ENCODE measurements around the gene TWSG1.

TWSG1 gene

DNA sequence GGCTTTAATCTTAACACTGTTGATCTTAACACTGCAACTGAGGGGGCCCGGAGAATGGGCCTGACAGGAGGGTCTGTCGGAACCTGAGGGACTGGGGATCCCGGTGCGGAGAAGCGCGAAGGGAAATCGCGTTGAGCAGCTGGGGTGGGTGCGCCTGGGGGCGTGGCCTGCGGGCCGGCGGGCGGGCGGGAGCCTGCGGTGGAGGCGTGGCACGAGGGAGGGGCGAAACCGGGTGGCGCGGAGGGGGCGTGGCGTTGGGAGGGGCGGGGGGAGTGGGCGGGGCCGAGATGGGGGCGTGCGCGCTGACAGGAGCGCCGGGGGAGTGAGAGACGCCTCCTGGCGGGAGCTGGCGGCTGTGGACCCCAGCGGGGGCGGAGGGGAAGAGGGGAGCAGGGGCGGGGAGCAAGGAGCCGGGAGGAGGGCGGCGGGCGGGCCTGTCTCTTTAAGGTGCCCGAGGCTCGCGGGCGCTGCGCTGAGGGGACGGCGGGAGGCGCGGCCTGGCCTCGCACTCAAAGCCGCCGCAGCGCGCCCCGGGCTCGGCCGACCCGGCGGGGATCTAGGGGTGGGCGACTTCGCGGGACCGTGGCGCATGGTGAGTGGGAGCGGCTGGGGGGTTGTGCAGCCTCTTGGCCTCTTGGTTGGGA, at the start of gene TWSG1:
Gene TWSG1, plus strand, starts transcription at position 445 of the 644 bp plus-strand sequence. CDS start 2,457 bp downstream, outside the sequence.
- DNase-seq (ENCODE audit: low read depth in 2 of 2, low spot score in 1 of 2), result peak; percentile 82 to 89

- DNase-seq (ENCODE audit: low read depth in 2 of 2, low spot score in 1 of 2), result no peak
Measured at GRCh38 chr18:9285604-9286003, 49.0 kb upstream of the TWSG1 start.

- no peak for DNase-seq (ENCODE audit: low read depth in 2 of 2, low spot score in 1 of 2)
Measured at GRCh38 chr18:9287036-9287435, 47.5 kb upstream of the TWSG1 start.

DNA sequence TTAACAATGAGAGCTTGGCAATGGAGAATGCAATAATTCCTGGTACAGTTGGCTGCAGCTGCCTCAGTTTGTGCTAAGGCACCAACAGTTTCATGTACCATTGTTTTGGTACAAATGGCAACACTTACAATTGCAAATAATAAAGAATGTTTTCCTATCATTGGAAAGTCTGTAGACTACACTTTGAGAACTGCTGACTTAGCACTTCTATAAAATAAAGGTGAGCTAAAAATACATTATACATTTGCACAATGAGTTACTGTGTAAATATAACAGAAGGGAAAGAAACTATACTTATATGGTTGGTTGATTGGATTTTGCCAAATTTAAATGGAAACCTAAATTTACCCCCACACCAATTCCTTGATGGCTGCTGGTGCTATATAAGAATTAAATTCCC, 44.9 kb upstream of the TWSG1 start:
- no peak for DNase-seq (ENCODE audit: low read depth in 2 of 2, low spot score in 1 of 2)

GRCh38 chr18:9290156-9290555, 44.4 kb upstream of the TWSG1 start:
- no peak for DNase-seq (ENCODE audit: low read depth in 2 of 2, low spot score in 1 of 2)

- no peak for DNase-seq (ENCODE audit: low read depth in 2 of 2, low spot score in 1 of 2)
Measured at GRCh38 chr18:9292047-9292446, 42.5 kb upstream of the TWSG1 start.

- no peak for DNase-seq (ENCODE audit: low read depth in 2 of 2, low spot score in 1 of 2)
Measured at GRCh38 chr18:9293948-9294347, 40.6 kb upstream of the TWSG1 start.

- DNase-seq (ENCODE audit: low read depth in 2 of 2, low spot score in 1 of 2), result no peak
Measured at GRCh38 chr18:9296233-9297006, 38.2 kb upstream of the TWSG1 start.

GRCh38 chr18:9297007-9297393, 37.6 kb upstream of the TWSG1 start:
- no peak for DNase-seq (ENCODE audit: low read depth in 2 of 2, low spot score in 1 of 2)

DNA sequence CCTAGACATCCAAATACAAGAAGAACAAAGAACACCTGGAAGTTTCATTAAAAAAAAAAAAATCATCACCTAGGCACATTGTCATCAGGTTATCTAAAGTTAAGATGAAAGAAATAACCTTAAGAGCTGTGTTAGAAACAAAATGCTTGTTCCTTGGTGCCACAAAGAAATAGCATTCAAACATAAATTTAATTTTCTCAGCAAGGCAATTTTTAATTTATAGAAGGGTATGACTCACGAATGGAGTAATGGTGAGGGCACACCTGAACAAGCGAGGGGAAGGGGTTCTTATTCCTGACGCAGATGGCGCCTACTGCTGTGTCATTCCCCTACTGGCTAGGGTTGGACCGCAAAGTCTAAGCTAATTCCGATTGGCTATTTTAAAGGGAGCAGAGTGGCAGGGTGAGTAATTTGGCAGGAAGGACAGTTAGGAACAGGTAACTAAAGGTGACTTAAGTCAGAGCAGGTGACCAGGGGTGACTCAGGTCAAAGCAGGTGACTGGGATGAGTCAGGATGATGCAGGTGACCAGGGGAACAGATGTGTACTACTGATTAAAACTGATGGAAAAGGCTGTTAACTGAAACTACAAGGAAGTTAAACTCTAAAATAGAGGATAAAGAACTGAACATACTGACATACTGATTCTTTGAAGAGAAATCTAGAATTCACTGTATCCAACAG, 30.0 kb upstream of the TWSG1 start:
- no peak for DNase-seq (ENCODE audit: low read depth in 2 of 2, low spot score in 1 of 2)

- DNase-seq (ENCODE audit: low read depth in 2 of 2, low spot score in 1 of 2), result no peak
Measured at GRCh38 chr18:9319333-9319732, 15.2 kb upstream of the TWSG1 start.

GRCh38 chr18:9321017-9321452, 13.5 kb upstream of the TWSG1 start:
- DNase-seq (ENCODE audit: low read depth in 2 of 2, low spot score in 1 of 2), result no peak

GRCh38 chr18:9321736-9322135, 12.8 kb upstream of the TWSG1 start:
- no peak for DNase-seq (ENCODE audit: low read depth in 2 of 2, low spot score in 1 of 2)

DNA sequence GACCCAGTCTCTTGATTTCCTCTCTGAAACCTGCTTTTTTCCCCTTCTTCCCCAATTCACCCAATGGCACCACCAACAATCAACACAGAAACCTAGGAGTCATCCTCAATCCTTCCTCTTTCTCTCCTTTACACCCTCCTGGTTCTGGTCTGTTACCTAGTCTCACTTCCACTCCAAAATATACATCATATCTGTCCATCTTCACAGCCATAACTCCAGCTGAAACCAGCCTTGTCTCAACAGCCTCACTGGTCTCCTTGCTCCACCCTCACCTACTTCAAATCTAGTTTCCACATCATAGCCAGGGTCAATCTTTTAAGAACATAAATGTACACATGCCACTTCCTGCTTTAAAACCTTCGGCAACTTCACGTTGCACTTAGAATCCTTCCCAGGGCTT, 11.8 kb upstream of the TWSG1 start:
- no peak for DNase-seq (ENCODE audit: low read depth in 2 of 2, low spot score in 1 of 2)

- no peak for DNase-seq (ENCODE audit: low read depth in 2 of 2, low spot score in 1 of 2)
Measured at GRCh38 chr18:9323750-9324445, 10.7 kb upstream of the TWSG1 start.

- DNase-seq (ENCODE audit: low read depth in 2 of 2, low spot score in 1 of 2), result no peak
Measured at GRCh38 chr18:9325716-9326115, 8.9 kb upstream of the TWSG1 start.

DNA sequence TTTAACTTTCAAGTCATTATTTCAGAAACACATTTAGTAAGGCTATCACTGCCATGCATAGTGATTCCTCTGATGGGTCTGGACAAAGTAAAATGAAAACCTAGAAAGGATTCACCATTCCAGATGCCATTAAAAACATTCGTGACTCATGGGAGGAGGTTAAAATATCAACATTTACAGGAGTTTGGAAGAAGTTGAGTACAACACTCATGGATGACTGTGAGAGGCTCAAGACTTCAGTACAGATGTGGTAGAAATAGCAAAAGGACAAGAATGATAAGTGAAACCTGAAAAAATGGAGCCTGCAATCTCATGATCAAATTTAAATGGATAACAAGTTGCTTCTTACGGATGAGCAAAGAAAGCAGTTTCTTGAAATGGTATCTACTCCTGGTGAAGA, 5.8 kb upstream of the TWSG1 start:
- no peak for DNase-seq (ENCODE audit: low read depth in 2 of 2, low spot score in 1 of 2)

DNA sequence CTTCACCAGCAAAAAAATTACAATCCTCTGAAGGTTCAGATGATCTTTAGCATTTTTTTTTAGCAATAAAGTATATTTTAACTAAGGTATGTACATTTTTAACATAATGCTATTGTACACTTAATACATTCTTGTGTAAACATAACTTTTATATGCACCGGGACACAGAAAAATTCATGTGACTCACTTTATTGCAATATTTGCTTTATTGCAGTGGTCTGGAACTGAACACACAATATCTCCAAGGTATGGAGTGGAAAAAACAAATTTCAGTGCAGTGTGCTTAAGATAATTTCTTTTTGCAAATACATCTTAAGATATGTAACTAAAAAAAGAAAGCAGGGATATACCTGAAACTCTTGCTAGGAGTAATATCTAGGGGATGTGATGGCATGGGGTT, 5.1 kb upstream of the TWSG1 start:
- DNase-seq (ENCODE audit: low read depth in 2 of 2, low spot score in 1 of 2), result no peak

GRCh38 chr18:9330419-9330818, 4.2 kb upstream of the TWSG1 start:
- no peak for DNase-seq (ENCODE audit: low read depth in 2 of 2, low spot score in 1 of 2)

- DNase-seq (ENCODE audit: low read depth in 2 of 2, low spot score in 1 of 2), result peak in 1 of 2 donors; percentile 1
Measured at GRCh38 chr18:9333441-9334328, 888 bp upstream of the TWSG1 start.

All from stimulated activated CD8-positive, alpha-beta memory T cell treated with anti-CD3 and anti-CD28 coated beads, Interleukin-4, amount 100 ng/mL, for 4 hours (primary cell).